CD4-positive, alpha-beta T cell treated with Interleukin-6 for 4 hours (primary cell): ENCODE data around the gene IRF2.
"Not testable (repeated sequence)": the region's sequence is repeated elsewhere in the genome, so short reads cannot be mapped to it uniquely, and the experiment has no call there.

Experiments
- DNase-seq: peaks from one replicate; pipeline ENCODE4 v3.0.0-alpha.2; 2020; ENCODE audit warnings: mixed read lengths

IRF2 gene

GRCh38 chr4:184342857-184343237 is 131.5 kb downstream of the IRF2 start:
- DNase-seq = not testable (repeated sequence)

GRCh38 chr4:184342167-184342856 is 132.0 kb downstream of the IRF2 start:
- DNase-seq = no peak

GRCh38 chr4:184339398-184340193 is 134.8 kb downstream of the IRF2 start:
- not testable (repeated sequence) for DNase-seq

- DNase-seq = no peak
Measured at GRCh38 chr4:184337907-184338306, 136.4 kb downstream of the IRF2 start.
